ENCODE data around the gene CCND1.

CCND1 gene

GRCh38 chr11:69594481-69594880, 46.5 kb upstream of the CCND1 start:
- H3K27ac ChIP-seq (ENCODE audit: low read depth, low read length) = no peak overlapping the region
- H3K79me2 ChIP-seq (ENCODE audit: control insufficient read depth, low read length) = no peaks in the 10 kb centered on the region
- no peaks in the 10 kb centered on the region for H3K36me3 ChIP-seq (ENCODE audit: control insufficient read depth, low read length)
- no peaks in the 10 kb centered on the region for H3K4me1 ChIP-seq (ENCODE audit: control insufficient read depth, low read length)
- H3K4me2 ChIP-seq (ENCODE audit: low read length) = no peak overlapping the region
- no peaks in the 10 kb centered on the region for H4K20me1 ChIP-seq (ENCODE audit: control insufficient read depth, insufficient read depth, low read depth, low read length)
- H3K4me3 ChIP-seq (ENCODE audit: low read length) = no peak overlapping the region
- no peaks in the 10 kb centered on the region for H3F3A ChIP-seq (ENCODE audit: control insufficient read depth, insufficient read depth)
- no peaks in the 10 kb centered on the region for H3K9me2 ChIP-seq (replicated peaks; ENCODE audit: control insufficient read depth, low read length)
- H3K9me3 ChIP-seq (ENCODE audit: control insufficient read depth, insufficient read depth, low read length) = no peaks in the 10 kb centered on the region
- TF ChIP-seq CTCF (IDR thresholded peaks at IDR 0.05; ENCODE audit: low read depth, low read length, poor library complexity, severe bottlenecking) (no peak), EZH2phosphoT487 (IDR thresholded peaks at IDR 0.05; ENCODE audit: borderline replicate concordance, low read length) (no peak)
- H3K27me3 ChIP-seq (ENCODE audit: control insufficient read depth, low read length) = no peaks in the 10 kb centered on the region

GRCh38 chr11:69595805-69596665, 44.9 kb upstream of the CCND1 start:
- H3K9me3 ChIP-seq (ENCODE audit: control insufficient read depth, insufficient read depth, low read length) = no peaks in the 10 kb centered on the region
- no peaks in the 10 kb centered on the region for H3K9me2 ChIP-seq (replicated peaks; ENCODE audit: control insufficient read depth, low read length)
- no peak overlapping the region for H3K4me2 ChIP-seq (ENCODE audit: low read length)
- no peaks in the 10 kb centered on the region for H3K36me3 ChIP-seq (ENCODE audit: control insufficient read depth, low read length)
- H3K27me3 ChIP-seq (ENCODE audit: control insufficient read depth, low read length) = no peaks in the 10 kb centered on the region
- H3K4me3 ChIP-seq (ENCODE audit: low read length) = no peak overlapping the region
- no peak overlapping the region for H3K27ac ChIP-seq (ENCODE audit: low read depth, low read length)
- TF ChIP-seq CTCF (IDR thresholded peaks at IDR 0.05; ENCODE audit: low read depth, low read length, poor library complexity, severe bottlenecking) (no peak), EZH2phosphoT487 (IDR thresholded peaks at IDR 0.05; ENCODE audit: borderline replicate concordance, low read length) (no peak)
- no peaks in the 10 kb centered on the region for H3K4me1 ChIP-seq (ENCODE audit: control insufficient read depth, low read length)
- no peaks in the 10 kb centered on the region for H3K79me2 ChIP-seq (ENCODE audit: control insufficient read depth, low read length)
- H4K20me1 ChIP-seq (ENCODE audit: control insufficient read depth, insufficient read depth, low read depth, low read length) = no peaks in the 10 kb centered on the region
- no peaks in the 10 kb centered on the region for H3F3A ChIP-seq (ENCODE audit: control insufficient read depth, insufficient read depth)

GRCh38 chr11:69598147-69598546, 42.8 kb upstream of the CCND1 start:
- no peak for TF ChIP-seq CTCF (IDR thresholded peaks at IDR 0.05; ENCODE audit: low read depth, low read length, poor library complexity, severe bottlenecking)
- TF ChIP-seq EZH2phosphoT487 (IDR thresholded peaks at IDR 0.05; ENCODE audit: borderline replicate concordance, low read length) = no peak
- Histone ChIP-seq H3K4me1 (ENCODE audit: control insufficient read depth, low read length) (no peaks in the 10 kb centered on the region), H3K27ac (ENCODE audit: low read depth, low read length) (no peak overlapping the region), H3K79me2 (ENCODE audit: control insufficient read depth, low read length) (no peaks in the 10 kb centered on the region), H4K20me1 (ENCODE audit: control insufficient read depth, insufficient read depth, low read depth, low read length) (no peaks in the 10 kb centered on the region), H3K9me3 (ENCODE audit: control insufficient read depth, insufficient read depth, low read length) (no peaks in the 10 kb centered on the region), H3K9me2 (replicated peaks; ENCODE audit: control insufficient read depth, low read length) (no peaks in the 10 kb centered on the region), H3K36me3 (ENCODE audit: control insufficient read depth, low read length) (no peaks in the 10 kb centered on the region), H3K4me3 (ENCODE audit: low read length) (no peak overlapping the region), H3K27me3 (ENCODE audit: control insufficient read depth, low read length) (no peaks in the 10 kb centered on the region), H3F3A (ENCODE audit: control insufficient read depth, insufficient read depth) (no peaks in the 10 kb centered on the region), H3K4me2 (ENCODE audit: low read length) (no peak overlapping the region)

Measured in DOHH2 (cell line).